AG10803 (cell line): Measurements from ENCODE around the gene ZNF81.
"Not testable (repeated sequence)": the region's sequence is repeated elsewhere in the genome, so short reads cannot be mapped to it uniquely, and the experiment has no call there.

ENCODE experiments used
- DNase-seq: peaks from one replicate; pipeline ENCODE4 v3.0.0; 2010; ENCODE audit warnings: low read depth
- H3K4me3 ChIP-seq: 2 replicates; pipeline ENCODE4 v1.5.1; 2011; ENCODE audit warnings: mild to moderate bottlenecking, low read length, control low read depth
- CTCF ChIP-seq: conservative IDR thresholded peaks from 2 replicates; pipeline ENCODE4 v1.5.1; 2011; ENCODE audit warnings: mild to moderate bottlenecking, low read length, control low read depth, inconsistent platforms

Gene ZNF81

GRCh38 chrX:47836164-47837072, at the start of gene ZNF81:
TSS of gene ZNF81 (plus strand) at chrX:47836902. CDS start at chrX:47846268, 9,366 bp downstream.
- TF ChIP-seq CTCF = no peak
- H3K4me3 ChIP-seq = peak within 1 kb of the TSS; percentile 70
- DNase-seq = peak; percentile 95

DNA sequence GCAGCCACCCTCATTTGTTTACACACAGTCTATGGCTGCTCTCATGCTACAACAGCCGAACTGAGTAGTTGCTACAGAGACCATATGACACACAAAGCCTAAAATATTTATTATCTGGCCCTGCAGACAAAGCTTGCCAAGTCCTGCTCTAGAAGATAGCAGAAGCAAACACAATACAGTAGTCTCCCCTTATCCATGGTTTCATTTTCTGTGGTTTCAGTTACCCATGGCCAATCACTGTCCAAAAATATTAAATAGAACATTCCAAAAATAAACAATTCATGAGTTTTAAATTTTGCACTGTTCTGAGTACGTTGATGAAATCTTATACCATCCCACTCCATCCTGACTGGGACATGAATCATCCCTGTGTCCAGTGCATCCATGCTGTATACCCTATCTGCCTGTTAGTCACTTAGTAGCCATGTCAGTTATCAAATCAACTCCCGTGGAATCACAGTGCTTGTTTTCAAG, 40.2 kb upstream of the ZNF81 start:
- no peak for TF ChIP-seq CTCF
- H3K4me3 ChIP-seq = no peak overlapping the region
- peak; percentile 23 for DNase-seq

DNA sequence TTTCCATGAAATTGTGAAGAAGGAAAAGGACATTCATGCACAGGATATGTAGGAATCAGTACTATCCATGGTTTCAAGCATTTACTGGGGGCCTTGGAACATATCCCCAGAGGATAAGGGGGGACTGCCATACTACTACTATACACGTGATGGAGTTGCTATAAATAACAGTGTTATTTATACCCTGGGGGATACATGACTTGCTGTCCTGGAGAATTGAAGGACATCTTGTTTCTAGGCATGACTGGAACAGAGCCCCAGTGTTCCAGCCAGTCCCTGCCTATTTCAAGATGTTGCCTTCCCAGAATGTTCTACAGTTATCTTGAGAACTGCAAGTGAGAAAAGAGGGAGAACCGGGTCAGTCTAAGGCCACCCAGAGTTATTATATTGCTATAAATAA, 39.6 kb upstream of the ZNF81 start:
- no peak for TF ChIP-seq CTCF
- no peak for DNase-seq
- no peak overlapping the region for H3K4me3 ChIP-seq

DNA sequence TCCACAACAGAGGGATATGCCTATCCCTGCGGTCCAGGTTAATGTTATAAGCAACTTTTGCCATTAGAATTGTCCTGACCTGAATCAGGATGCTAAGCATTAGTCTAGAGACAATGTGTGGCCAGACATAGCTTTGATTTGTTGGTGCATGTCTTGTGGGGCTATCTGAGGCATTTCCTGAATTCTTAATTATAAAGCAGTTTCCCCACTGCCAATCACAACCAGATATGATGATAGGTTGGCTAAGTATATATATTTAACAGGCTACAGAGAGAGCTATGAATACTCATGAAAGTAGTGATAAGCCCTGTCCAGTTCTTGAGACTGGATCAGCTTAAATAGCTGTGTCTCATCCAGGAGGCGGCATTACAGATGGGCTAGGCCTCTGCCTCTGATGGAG, 37.8 kb upstream of the ZNF81 start:
- DNase-seq = no peak
- H3K4me3 ChIP-seq = no peak overlapping the region
- no peak for TF ChIP-seq CTCF

DNA sequence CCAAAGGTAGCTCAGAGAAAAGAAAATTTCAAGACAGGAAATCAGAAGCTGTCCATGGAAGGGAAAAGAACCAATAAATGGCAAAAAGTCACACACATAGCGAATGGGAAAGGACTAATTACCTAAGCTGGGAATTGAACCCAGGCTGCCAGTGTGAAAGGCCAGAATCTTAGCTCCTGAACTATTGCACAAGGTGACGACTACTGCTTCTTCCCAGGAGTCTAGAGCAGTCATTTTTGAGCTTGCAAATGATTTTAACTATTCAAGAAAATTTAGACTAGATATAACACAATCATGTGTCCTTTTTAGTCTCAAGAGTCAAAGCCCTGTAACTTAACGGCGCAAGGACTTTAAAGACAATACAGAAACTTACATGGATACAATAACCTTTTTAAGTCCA, 34.1 kb upstream of the ZNF81 start:
- peak; percentile 5 for DNase-seq
- H3K4me3 ChIP-seq = no peak overlapping the region
- no peak for TF ChIP-seq CTCF

GRCh38 chrX:47803103-47803502, 33.6 kb upstream of the ZNF81 start:
- not testable (repeated sequence) for DNase-seq, H3K4me3 ChIP-seq

- TF ChIP-seq CTCF = no peak
- DNase-seq = no peak
- H3K4me3 ChIP-seq = no peak overlapping the region
Measured at GRCh38 chrX:47804315-47804714, 32.4 kb upstream of the ZNF81 start.

DNA sequence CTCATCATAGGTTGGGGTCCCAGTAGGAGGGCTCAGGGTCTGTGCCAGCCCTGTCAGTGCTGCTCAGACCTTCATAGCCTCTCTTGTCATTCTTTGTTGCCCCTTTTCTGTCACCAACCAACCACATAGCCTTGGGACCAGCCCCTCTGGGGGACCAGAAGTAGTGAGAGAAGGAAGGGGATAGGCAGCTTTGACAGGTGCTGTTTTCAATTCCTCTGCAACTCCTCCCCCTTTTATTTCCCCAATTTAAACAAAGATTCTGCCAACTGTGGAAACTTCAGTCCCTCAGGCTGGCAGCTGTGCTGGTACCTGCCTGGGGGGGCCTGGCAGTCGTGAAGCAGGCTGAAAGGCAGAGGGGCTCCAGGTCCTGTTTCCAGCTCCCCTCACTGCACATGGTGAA, 30.9 kb upstream of the ZNF81 start:
- not testable (repeated sequence) for H3K4me3 ChIP-seq, DNase-seq

GRCh38 chrX:47806415-47807271, 30.1 kb upstream of the ZNF81 start:
- not testable (repeated sequence) for DNase-seq, H3K4me3 ChIP-seq

- H3K4me3 ChIP-seq = not testable (repeated sequence)
Measured at GRCh38 chrX:47807272-47807538, 29.5 kb upstream of the ZNF81 start.

More at GRCh38 chrX:47807272-47807538, 29.5 kb upstream of the ZNF81 start:
- not testable (repeated sequence) for DNase-seq
